Effector CD8-positive, alpha-beta T cell (primary cell): Measurements from ENCODE around the gene KLHL22.
"Not testable (repeated sequence)": the region's sequence is repeated elsewhere in the genome, so short reads cannot be mapped to it uniquely, and the experiment has no call there.

Source experiments
- DNase-seq: peaks from one replicate; lab custom pipeline; 2025; lab: John Stamatoyannopoulos, UW
- total RNA-seq, 4 experiments: gene quantifications; one replicate each; lab custom pipeline; 2026; lab: John Stamatoyannopoulos, UW

KLHL22 gene
- total RNA-seq: 21.0 to 46.2 (median 40.0) reads per million in 4 experiments

- no peak for DNase-seq
These were observed at the start of gene KLHL22 for GRCh38 chr22:20494978-20495860. KLHL22 (minus strand) TSS chr22:20495795; CDS start chr22:20489211, 6,584 bp downstream.

GRCh38 chr22:20545318-20545634 lies 49.7 kb upstream of the KLHL22 start:
- not testable (repeated sequence) for DNase-seq

- DNase-seq: no peak
These were observed 47.1 kb upstream of the KLHL22 start for GRCh38 chr22:20542736-20543135.

GRCh38 chr22:20542055-20542454 lies 46.5 kb upstream of the KLHL22 start:
- DNase-seq: no peak

- not testable (repeated sequence) for DNase-seq
These were observed 43.3 kb upstream of the KLHL22 start for GRCh38 chr22:20538875-20539274.

- DNase-seq: no peak
These were observed 42.4 kb upstream of the KLHL22 start for GRCh38 chr22:20537983-20538382.

- DNase-seq: no peak
These were observed 41.7 kb upstream of the KLHL22 start for GRCh38 chr22:20537325-20537756.

GRCh38 chr22:20536590-20537324 lies 41.2 kb upstream of the KLHL22 start:
- DNase-seq: no peak

GRCh38 chr22:20533879-20534265 lies 38.3 kb upstream of the KLHL22 start:
- DNase-seq: no peak

GRCh38 chr22:20533095-20533878 lies 37.7 kb upstream of the KLHL22 start:
- no peak for DNase-seq

- no peak for DNase-seq
These were observed 36.8 kb upstream of the KLHL22 start for GRCh38 chr22:20532256-20532993.

GRCh38 chr22:20531404-20532201 lies 36.0 kb upstream of the KLHL22 start:
- DNase-seq: no peak

- no peak for DNase-seq
These were observed 35.5 kb upstream of the KLHL22 start for GRCh38 chr22:20531154-20531403.

GRCh38 chr22:20530368-20531153 lies 35.0 kb upstream of the KLHL22 start:
- DNase-seq: no peak

GRCh38 chr22:20528405-20528978 lies 32.9 kb upstream of the KLHL22 start:
- no peak for DNase-seq

GRCh38 chr22:20526628-20527355 lies 31.2 kb upstream of the KLHL22 start:
- DNase-seq: no peak

- DNase-seq: no peak
These were observed 30.7 kb upstream of the KLHL22 start for GRCh38 chr22:20526305-20526627.

- DNase-seq: no peak
These were observed 29.5 kb upstream of the KLHL22 start for GRCh38 chr22:20525048-20525447.

- DNase-seq: no peak
These were observed 28.4 kb upstream of the KLHL22 start for GRCh38 chr22:20524004-20524481.
